Measurements from ENCODE around the gene C2CD2.
"Not testable (repeated sequence)": the region's sequence is repeated elsewhere in the genome, so short reads cannot be mapped to it uniquely, and the experiment has no call there.

The C2CD2 gene

DNA sequence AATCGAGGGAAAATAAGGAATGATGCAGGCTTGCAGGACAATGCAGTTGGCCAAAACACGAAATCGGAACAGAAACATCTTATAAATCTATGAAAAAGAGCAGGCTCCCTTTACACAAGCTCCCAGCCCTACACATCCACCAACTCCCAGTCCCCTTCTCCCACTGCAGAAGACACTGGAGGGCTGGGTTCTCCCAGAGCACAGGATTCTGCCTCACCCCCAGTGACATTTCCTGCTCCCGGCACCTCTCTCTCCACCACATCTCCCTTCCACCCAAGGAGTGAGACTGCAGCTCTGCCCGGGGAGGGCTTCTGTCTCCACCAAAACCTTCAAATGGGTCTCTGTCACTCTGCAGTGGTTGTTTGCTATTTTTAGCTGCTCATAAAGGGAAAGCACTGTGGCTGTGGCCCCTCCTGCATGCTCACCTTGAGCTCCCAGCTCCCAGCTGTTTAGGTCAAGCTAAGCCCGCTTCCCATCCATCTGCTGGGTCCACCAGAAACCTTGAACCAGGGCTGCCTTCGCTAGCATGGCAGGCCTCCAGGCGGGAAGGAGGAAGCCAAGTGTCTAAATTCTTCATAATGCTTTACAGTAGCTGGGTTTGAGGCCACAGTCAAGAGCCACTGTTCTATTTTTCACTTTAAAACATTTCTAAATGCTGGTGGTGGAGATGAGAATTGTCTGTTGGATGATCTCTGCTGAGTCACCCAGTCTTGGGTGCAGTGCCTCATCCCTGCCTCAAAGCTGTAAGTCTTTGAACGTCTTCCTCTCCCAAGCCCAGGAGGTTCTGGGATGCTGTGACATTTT is 3.3 kb upstream of the C2CD2 start:
- no peak for DNase-seq

- no peak for DNase-seq
Measured at GRCh38 chr21:41955516-41955915, 1.7 kb upstream of the C2CD2 start.

- no peak for DNase-seq
Measured at GRCh38 chr21:41954654-41955499, 1.1 kb upstream of the C2CD2 start.

GRCh38 chr21:41953249-41953830 is 478 bp downstream of the C2CD2 start:
- DNase-seq: no peak

DNA sequence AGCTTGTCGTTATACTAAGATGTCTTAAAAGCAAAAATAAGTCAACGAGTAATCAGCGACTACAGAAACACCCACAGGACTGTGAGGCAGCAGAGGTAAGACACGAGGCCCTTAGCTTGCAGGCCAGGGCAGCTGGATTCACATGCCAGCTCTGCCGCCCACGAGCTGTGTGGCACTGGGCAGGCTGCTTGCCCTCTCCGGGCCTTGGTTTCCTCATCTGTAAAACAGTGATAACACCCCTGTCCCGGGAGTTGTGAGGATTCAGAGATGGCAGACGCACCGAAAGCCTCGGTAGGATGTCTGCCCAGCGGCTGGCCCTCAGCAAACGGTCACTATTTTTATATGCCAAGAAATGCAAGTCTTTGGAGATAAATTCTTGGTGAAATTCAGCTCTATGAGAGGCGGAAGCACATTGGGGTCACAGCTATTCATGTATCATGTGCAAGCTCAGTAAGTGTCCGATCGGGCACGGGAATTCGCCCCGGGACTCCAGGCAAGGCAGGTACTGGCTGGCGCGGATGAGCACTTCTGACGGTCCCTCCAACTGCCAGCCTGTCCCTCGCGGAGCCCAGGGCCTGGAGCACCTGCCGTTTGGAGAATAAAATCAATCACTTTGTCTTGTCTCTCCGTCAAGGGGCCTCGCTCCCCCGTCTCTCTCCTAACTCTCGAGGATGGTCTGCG is 1.1 kb downstream of the C2CD2 start:
- no peak for DNase-seq

DNA sequence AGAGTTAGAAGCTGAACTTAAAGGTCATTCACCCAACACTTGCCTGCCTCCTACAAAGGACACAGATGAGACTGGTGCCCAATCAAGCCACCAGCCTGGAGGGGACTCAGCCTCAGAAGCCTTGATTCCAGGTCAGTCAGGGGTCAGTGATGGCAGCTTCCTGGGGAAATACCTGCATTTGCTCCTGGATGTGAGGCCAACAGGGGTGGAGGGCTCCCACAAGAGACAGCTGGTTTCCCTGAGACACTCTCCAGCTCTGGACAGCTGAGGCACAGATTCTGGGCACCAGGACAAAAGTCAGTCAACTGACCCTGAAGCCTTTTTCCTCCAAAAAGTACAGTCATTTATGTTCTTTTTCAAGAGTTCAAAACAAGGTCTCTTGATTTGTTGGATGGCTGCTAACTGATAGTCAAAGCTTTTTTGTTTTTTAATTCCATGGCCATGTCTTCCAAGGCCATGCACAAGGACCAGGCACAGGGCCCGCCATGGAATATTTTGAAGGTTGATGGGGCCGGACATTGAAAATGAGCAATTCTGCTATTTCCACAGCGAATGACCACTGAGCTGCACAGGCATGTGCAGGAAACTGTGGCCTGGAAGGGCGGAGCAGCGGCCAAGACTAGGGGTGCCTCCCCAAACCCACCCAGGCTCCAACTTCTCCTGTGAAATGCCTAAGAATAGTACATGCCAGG is 1.8 kb downstream of the C2CD2 start:
- no peak for DNase-seq

DNA sequence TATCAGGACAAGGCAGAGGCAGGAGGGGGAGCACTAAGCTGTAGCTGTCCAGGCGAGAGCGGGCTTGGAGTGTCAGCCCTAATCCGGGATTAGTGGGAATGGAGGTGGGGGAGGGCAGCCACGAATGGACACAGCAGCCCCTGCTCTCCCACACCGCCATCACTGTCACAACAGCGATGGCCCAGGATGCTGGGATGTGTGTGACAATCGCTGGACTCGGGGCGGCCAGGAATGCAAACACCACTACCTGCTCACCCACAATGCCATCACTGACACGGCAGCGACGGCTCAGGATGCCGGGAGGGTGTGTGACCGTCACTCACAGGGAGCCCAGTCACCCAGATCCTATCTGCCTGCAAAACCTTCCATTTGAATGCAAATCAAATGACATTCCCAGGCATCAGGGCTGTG is 2.9 kb downstream of the C2CD2 start:
- no peak for DNase-seq

DNA sequence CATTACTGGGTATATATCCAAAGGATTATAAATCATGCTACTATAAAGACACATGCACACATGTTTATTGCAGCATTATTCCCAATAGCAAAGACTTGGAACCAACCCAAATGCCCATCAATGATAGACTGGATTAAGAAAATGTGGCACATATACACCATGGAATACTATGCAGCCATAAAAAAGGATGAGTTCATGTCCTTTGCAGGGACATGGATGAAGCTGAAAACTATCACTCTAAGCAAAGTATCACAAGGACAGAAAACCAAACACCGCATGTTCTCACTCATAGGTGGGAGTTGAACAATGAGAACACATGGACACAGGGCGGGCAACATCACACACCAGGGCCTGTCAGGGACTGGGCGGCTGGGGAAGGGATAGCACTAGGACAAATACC is 4.2 kb downstream of the C2CD2 start:
- not testable (repeated sequence) for DNase-seq

DNA sequence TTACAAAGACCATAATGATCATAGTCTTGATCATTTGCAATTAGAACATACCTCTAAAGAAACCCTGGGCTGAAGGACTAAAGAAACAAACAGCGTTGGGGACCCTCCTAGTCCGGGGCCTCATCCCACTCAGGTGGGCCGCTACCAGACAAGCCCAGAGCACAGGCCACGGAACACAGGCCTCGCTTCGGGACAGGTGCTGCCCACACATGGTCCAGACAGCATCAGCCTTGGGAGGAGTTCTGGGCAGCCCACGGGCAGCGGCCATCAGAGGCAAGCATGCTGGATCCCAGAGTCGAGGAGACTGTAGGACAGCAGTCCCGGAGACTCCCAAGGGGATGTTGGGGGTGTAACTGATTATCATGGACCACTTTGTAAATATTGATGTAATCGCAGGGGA is 4.9 kb downstream of the C2CD2 start:
- DNase-seq: no peak

DNA sequence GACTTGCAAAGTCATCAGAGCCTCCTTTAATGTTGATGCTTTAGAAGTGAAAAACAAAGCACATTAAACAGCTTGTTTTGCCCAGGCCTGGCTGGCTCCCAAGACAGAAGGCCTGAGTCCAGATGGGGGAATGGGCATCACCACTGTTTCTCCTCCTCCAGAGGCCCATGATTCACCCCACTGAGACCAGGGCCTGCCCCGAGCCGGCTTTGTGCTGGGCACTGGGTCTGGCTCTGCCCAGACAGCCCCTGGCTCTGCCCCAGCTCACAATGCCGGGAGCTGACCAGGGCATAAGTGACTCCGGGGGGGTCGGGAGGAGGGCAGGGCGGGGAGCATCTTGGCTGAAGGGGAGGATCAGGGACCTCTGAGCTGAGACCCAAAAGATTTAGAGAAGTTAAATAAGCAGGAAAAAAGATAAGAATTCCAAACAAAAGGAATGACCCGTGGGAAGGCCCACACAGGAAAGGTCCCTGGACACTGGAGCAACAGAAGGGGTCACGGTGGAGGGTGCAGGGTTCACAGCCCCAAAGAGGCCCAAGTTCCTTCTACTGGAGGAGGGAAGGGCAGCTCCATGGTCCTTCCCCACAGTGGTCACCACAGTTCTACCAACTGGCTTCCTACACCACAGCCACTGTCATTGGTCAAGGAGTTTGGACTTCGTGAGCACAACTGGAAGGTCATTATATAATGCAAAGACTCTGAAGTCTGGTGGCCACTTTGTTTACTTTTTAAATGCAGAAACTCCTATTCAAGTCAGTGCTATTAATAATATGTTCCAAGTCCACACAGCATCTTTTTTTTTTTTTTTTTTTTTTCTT is 5.5 kb downstream of the C2CD2 start:
- no peak for DNase-seq

- DNase-seq: no peak
Measured at GRCh38 chr21:41945982-41946381, 7.8 kb downstream of the C2CD2 start.

- DNase-seq: no peak
Measured at GRCh38 chr21:41943851-41944250, 10.0 kb downstream of the C2CD2 start.

DNA sequence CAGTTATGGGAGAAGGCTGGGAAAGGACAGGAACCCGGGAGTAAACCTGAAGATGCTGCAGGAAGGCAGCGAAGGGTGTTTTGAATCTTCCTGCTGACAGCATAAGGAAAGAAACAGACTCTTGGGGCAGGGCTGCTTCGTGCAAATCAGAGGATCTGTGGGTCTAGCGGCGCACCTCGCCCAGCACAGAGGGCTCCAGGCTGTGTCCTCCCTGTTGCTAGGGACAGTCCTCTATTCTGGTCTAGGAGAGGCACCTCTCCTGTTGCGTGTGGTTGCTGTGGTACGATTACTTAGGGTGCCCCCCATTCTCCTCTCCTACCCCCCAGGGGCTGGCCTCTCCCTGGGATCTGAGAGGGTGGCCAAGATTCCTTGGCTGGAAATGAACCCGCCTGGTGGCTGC is 11.4 kb downstream of the C2CD2 start:
- no peak for DNase-seq

DNA sequence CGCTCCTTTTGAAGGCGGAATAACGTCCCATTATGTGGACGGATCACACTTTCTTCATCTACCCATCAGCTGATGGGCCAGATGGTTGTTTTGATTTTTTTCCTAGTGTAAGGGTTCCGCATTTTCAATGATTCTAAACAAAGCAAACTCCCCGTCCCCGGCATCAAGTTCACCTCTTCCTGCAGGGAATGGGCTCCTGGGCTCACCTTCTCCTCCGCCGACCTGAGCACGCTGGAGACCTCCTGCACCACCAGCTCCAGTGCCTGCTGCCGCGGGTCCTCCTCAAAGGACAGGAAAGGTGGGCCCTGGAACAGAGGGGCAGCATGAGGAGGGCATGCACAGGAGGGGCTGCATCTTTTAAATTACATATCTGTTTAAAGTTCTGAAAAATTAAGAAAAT is 11.9 kb downstream of the C2CD2 start:
- no peak for DNase-seq

DNA sequence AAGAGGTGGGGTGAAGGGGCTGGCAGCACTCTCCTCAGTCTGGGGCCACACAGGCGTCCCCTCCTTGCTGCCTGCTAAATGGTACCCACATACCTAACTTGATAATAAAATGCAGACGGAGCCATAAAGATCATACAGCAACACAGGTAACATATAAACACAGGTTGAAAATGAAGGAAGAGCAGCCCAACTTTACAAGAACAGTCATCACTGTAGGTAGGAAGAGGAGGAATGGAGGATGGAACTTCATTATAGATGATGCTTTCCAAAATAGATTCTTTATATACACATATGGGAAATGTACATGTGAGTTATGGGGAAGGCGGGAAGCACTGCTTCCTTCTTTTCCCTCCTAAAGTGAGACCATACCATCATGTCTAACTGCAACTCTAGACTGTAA is 13.4 kb downstream of the C2CD2 start:
- no peak for DNase-seq

- DNase-seq: no peak
Measured at GRCh38 chr21:41939391-41939790, 14.4 kb downstream of the C2CD2 start.

DNA sequence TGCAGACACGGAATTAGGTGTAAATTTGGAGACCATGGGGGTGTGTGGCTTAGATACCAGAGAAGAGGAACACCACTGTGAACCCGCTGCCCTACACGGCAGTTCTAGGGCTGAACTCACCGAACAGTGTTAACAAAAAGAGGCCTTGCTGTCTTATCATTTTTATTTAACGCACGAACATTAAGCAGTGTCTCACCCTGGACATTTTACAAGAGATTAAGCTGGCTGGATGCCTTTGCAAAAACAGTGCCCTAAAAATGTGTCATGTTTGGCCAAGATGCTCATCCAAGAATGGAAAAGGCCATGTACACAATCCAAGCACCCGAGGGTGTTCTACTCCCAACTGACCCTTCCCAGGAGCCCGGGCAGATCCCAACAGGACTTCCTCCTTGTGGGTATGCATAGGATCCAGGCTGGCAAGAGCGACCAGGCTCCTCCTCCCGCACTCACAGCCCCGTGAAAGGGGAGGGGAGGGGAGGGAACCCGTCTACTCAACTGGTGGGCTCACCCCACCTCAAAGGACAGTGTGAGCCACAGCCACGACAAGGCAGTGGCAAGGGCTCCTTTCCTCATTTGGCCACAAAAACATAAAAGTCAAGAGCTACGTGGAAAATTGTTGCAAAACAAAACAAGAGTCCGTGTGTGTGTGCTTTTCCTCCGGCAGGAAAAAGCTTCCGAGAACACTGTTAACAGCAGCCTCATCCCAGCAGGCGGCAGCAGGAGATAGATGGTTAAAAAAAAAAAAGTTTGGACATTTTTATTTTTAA is 20.3 kb downstream of the C2CD2 start:
- DNase-seq: no peak

- no peak for DNase-seq
Measured at GRCh38 chr21:41932576-41933312, 21.1 kb downstream of the C2CD2 start.

GRCh38 chr21:41932191-41932575 is 21.6 kb downstream of the C2CD2 start:
- DNase-seq: no peak

- DNase-seq: no peak
Measured at GRCh38 chr21:41931041-41931451, 22.8 kb downstream of the C2CD2 start.

All from NCI-H187 treated with DMSO at 0.1 percent for 48 hours (cell line).